Measurements from ENCODE around the gene STAC3.

STAC3 gene

DNA sequence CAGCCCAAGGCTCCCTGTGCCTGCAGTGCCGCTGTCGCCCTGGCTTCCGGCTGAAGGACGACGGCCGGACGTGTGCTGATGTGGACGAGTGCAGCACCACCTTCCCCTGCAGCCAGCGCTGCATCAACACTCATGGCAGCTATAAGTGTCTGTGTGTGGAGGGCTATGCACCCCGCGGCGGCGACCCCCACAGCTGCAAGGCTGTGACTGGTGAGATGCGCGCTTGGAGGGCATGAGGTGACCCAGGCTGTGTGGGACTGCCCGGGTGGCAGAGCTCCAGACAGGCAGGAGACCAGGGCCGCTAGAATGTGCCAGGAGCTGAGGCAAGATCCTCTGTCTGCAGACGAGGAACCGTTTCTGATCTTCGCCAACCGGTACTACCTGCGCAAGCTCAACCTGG, 54.0 kb downstream of the STAC3 start:
- DNase-seq (ENCODE audit: extremely low read depth, low read depth): no peak
- no peak for TF ChIP-seq CTCF (IDR thresholded peaks at IDR 0.05; ENCODE audit: low read depth, low read length, missing control alignments)
- no peak overlapping the region for H3K4me3 ChIP-seq (replicated peaks; ENCODE audit: low read depth, low read length)

DNA sequence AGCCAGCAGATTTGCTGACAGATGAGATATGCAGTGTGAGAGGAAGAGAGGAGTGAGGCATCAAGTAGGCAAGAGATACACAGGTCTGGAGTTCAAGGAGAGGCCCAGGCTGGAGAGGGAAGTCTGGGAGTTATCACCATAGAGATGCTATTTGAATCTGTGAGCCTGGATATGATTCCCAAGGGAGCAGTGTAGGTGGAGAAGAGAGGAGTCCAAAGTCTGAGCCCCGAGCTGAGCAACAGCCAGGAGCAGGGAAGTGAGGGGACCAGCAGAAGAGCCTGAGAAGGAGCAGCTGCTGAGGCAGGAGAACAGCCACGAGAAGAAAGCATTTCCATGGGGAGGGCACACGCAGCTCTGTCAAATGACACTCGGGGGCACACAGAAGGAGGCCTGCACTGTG, 54.5 kb downstream of the STAC3 start:
- no peak overlapping the region for H3K4me3 ChIP-seq (replicated peaks; ENCODE audit: low read depth, low read length)
- TF ChIP-seq CTCF (IDR thresholded peaks at IDR 0.05; ENCODE audit: low read depth, low read length, missing control alignments): no peak
- DNase-seq (ENCODE audit: extremely low read depth, low read depth): no peak

DNA sequence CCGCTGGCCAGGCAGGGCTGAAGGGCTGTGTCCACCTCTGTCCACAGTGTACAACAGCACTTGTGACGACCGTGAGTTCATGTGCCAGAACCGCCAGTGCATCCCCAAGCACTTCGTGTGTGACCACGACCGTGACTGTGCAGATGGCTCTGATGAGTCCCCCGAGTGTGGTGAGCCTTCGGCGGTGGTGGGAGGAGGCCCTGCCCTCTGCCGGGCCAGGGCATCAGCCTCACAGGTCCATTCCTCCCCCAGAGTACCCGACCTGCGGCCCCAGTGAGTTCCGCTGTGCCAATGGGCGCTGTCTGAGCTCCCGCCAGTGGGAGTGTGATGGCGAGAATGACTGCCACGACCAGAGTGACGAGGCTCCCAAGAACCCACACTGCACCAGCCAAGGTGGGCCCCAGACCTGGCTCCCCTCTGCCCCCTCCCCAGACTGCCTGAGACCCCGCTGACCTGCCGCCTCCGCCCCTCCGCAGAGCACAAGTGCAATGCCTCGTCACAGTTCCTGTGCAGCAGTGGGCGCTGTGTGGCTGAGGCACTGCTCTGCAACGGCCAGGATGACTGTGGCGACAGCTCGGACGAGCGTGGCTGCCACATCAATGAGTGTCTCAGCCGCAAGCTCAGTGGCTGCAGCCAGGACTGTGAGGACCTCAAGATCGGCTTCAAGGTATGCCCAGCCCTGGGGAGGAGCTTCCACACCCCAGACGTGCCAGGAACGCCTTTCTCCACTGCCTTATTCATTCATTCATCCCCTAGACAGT, 55.2 kb downstream of the STAC3 start:
- H3K4me3 ChIP-seq (replicated peaks; ENCODE audit: low read depth, low read length): no peak overlapping the region
- no peak for DNase-seq (ENCODE audit: extremely low read depth, low read depth)
- TF ChIP-seq CTCF (IDR thresholded peaks at IDR 0.05; ENCODE audit: low read depth, low read length, missing control alignments): no peak

DNA sequence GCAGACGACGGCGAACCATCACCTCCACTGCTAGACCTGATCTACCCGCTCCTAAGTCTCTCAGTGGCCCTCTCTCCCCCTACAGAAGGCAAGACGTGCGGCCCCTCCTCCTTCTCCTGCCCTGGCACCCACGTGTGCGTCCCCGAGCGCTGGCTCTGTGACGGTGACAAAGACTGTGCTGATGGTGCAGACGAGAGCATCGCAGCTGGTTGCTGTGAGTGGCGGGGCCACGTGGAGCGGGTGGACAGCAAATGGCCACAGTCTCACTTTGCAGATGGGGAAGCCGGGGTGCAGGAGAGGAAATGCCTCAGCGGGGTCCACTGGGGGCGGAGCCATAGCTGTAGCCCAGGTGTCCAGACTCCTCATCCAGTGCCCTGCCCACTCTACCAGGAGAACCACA, 55.8 kb downstream of the STAC3 start:
- H3K4me3 ChIP-seq (replicated peaks; ENCODE audit: low read depth, low read length): no peak overlapping the region
- no peak for TF ChIP-seq CTCF (IDR thresholded peaks at IDR 0.05; ENCODE audit: low read depth, low read length, missing control alignments)
- no peak for DNase-seq (ENCODE audit: extremely low read depth, low read depth)

DNA sequence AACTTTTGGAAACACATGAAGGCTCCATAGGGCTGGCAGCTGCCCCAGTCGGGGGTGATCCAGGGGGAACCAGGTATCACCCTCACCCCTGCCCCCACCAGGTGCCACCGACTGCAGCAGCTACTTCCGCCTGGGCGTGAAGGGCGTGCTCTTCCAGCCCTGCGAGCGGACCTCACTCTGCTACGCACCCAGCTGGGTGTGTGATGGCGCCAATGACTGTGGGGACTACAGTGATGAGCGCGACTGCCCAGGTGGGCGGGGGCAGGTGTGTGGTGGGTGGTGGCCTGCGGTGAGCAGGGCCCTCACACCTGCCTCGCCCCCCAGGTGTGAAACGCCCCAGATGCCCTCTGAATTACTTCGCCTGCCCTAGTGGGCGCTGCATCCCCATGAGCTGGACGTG, 56.7 kb downstream of the STAC3 start:
- no peak overlapping the region for H3K4me3 ChIP-seq (replicated peaks; ENCODE audit: low read depth, low read length)
- TF ChIP-seq CTCF (IDR thresholded peaks at IDR 0.05; ENCODE audit: low read depth, low read length, missing control alignments): no peak
- DNase-seq (ENCODE audit: extremely low read depth, low read depth): no peak

GRCh38 chr12:57193706-57194245, 57.2 kb downstream of the STAC3 start:
- no peak for DNase-seq (ENCODE audit: extremely low read depth, low read depth)
- H3K4me3 ChIP-seq (replicated peaks; ENCODE audit: low read depth, low read length): no peak overlapping the region
- no peak for TF ChIP-seq CTCF (IDR thresholded peaks at IDR 0.05; ENCODE audit: low read depth, low read length, missing control alignments)

Data from HFF-Myc (cell line).